ENCODE data around the gene SLC2A9.

GRCh38 chr4:9976781-9977180 lies 44.5 kb downstream of the SLC2A9 start:
- TF ChIP-seq POLR2AphosphoS5 (IDR thresholded peaks at IDR 0.05) (no peak), POLR2A (IDR thresholded peaks at IDR 0.05) (no peak), CTCF (IDR thresholded peaks at IDR 0.05) (no peak), EP300 (IDR thresholded peaks at IDR 0.05) (no peak)
